GM08714 (cell line): ENCODE data around the gene KIZ.

Experiments used
- H3K4me3 ChIP-seq: fragments of 200-500 bp; sonication (Bioruptor generic); 2 replicates; pipeline ENCODE4 v1.5.1; 2014; ENCODE audit warnings: mild to moderate bottlenecking, low read length, inconsistent platforms
- ZNF274 ChIP-seq: IDR thresholded peaks from 2 replicates; pipeline ENCODE4 v1.6.1; 2012; ENCODE audit warnings: mild to moderate bottlenecking, low read depth, low read length

Gene KIZ

DNA sequence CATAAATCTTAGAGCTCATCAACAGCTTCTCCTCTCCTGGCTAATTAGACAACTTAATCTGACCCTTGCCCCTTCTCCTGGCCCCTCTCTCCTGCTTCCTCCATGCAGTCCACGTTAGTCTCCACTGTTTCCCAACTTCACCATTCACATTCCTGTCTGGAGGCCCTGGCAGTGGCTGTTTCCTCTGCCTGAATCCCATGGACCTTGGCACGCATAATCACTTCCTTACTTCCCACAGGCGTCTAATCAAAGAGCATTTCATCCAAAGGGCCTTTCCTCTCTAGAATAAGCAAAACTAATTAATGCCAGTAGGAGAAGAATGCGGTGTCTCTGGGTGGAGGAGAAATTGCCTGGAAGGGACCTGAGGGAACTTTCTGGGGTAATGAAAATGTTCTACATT is 160.9 kb downstream of the KIZ start:
- H3K4me3 ChIP-seq, result no peak overlapping the region
- no peak for TF ChIP-seq ZNF274

DNA sequence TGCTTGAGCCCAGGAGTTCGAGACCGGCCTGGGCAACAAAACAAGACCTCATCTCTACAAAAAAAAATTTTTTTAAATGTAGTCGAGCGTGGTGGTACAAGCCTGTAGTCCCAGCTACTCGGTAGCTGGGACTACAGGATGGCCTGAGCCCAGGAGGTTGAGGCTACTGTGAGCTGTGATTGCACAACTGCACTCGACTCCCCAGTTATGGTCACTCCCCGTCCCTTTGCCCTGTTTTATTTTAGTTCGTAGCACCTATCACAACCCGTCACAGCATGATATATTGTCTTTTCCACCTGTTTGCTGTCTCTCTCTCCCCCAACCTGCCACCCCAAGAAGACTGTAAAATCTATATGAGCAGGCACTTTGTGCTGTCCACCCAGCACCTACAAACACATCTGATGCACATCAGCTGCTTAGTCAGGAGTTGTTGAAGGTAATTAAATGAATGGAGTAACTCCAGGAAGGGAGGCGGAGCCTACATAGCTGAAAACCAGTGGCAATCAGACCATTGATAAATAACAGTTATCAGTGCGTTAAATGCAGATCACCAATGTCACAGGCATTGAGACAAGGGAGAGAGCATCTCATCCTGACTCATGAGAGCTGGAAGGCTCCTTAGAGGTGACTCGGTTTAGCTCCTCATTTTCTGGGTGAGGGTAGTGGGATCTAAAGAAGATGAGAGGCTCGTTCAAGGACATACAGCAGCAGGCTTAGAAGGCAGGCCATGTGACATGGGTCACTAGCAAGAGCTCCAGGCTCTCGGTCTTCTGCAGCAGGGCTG is 162.9 kb downstream of the KIZ start:
- H3K4me3 ChIP-seq, result no peak overlapping the region
- no peak for TF ChIP-seq ZNF274

DNA sequence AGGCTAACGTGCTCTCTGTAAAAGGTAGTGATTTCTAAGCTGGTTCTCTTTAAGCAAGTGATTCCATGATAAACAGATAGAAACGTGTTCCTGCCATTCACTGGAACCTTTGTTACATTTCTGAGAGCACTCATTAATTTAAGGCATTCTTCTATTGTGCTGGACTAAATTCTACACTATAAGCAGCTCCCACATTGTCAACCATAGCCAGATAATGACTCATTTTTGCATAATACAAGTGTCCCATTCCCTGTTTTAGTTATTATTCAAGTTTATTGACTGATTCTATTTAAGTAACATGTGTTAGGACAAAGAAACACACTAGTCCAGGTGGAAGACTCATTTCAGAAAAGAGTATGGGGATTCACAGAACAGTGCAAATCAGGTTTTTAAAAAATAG is 163.8 kb downstream of the KIZ start:
- TF ChIP-seq ZNF274, result no peak
- H3K4me3 ChIP-seq, result no peak overlapping the region

DNA sequence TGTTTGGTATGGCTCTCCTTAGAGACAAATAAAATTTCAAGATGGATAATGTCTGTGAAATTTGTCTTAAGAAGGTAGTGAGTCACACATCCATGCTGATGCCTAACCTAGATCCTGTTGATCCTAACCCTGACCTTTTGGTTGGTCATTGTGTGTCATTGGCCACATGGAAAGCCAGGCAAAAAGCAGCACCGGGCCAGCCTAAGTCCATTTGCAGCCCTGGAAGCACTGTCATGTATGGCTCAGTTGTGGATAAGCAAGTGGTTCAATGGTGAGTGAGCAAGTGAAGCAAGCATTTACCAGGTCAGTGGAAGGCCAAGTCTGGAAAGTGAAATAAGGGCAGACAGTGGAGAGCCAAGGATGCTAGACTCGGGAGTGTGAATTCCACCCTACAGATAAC is 165.1 kb downstream of the KIZ start:
- TF ChIP-seq ZNF274, result no peak
- no peak overlapping the region for H3K4me3 ChIP-seq

DNA sequence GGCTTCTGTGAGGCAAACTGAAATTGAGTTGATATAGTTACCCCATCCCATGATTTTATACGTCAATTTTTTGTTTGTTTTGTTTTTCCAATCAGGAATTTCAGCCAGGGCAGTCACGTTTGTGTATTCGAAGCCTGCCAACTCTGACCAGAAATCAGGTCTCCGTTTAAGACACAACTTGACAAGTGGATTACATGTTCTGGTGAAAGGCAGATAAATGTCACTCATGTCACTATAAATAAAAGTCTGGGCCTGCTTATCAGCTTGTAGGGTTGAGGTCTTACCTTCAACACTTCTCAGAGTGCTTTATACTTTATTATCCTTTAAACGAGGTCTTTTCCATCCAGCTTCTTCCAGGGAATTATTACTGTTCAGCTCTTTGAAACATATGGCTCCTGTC is 168.9 kb downstream of the KIZ start:
- H3K4me3 ChIP-seq, result no peak overlapping the region
- no peak for TF ChIP-seq ZNF274
